Gastrocnemius medialis (tissue), 4 donors: ENCODE results near the gene TMEM53. TPM values are rescaled to one million over a fixed set of nuclear protein-coding genes. Genes with fewer than 3 reads are reported as not detected.

Source experiments
- ATAC-seq, 2 donors: fragments of 150-250 bp; one replicate each; pipeline ENCODE4 v1.9.1; 2016
- DNase-seq, 2 donors: peaks; one replicate each; pipeline ENCODE4 v3.0.0-alpha.2; 2019
- H3K27ac ChIP-seq, 4 donors: fragments of 200-600 bp; sonication (generic); 1 replicate in 1 of 4; 2 replicates in 3 of 4; pipeline ENCODE4 v1.5.1; 2016 to 2018; ENCODE audit warnings: mild to moderate bottlenecking in 2 of 4, moderate library complexity in 1 of 4
- H3K27me3 ChIP-seq, 3 donors: fragments of 200-600 bp; sonication (generic) in 2 of 3; 1 replicate in 1 of 3; 2 replicates in 2 of 3; pipeline versions ENCODE4 v1.5.1 to v1.6.0; 2016 to 2019; ENCODE audit warnings: mild to moderate bottlenecking in 1 of 3, moderate library complexity in 1 of 3
- H3K36me3 ChIP-seq, 2 donors: fragments of 200-600 bp; sonication (generic) in 1 of 2; one replicate each; pipeline ENCODE4 v1.5.1; 2017 to 2018
- H3K4me1 ChIP-seq, 2 donors: fragments of 200-600 bp; sonication (generic) in 1 of 2; one replicate each; pipeline ENCODE4 v1.5.1; 2016 to 2017; ENCODE audit warnings: mild to moderate bottlenecking in 2 of 2
- H3K4me3 ChIP-seq, 4 donors: fragments of 200-600 bp; sonication (generic) in 3 of 4; 1 replicate in 1 of 4; 2 replicates in 3 of 4; pipeline ENCODE4 v1.5.1; 2016 to 2019; ENCODE audit warnings: mild to moderate bottlenecking in 2 of 4
- H3K9me3 ChIP-seq, 3 donors: fragments of 200-600 bp; sonication (generic) in 2 of 3; 1 replicate in 1 of 3; 2 replicates in 2 of 3; pipeline ENCODE4 v1.5.1; 2016 to 2019
- POLR2A ChIP-seq, 2 donors: fragments of 450-650 bp; IDR thresholded peaks; one replicate each; pipeline ENCODE4 v1.6.1; 2017; ENCODE audit warnings: antibody characterized with exemption in 2 of 2, mild to moderate bottlenecking in 2 of 2, moderate library complexity in 2 of 2
- in situ Hi-C, 4 donors: fragments of 200-750 bp; cut with MboI; loops; one replicate each; pipeline versions ENCODE4 v1.15.0 to v1.8.0; 2017; ENCODE audit warnings: low sequenced_read_pairs in 4 of 4
- intact Hi-C: fragments of 100-400 bp; cut with DNase I; formaldehyde crosslinking; loops from one replicate; pipeline ENCODE4 v1.15.1; 2023; ENCODE audit warnings: low total_unique reads
- total RNA-seq, 4 donors: library from RNA; depleted of rRNA; stranded (reverse); fragments of >200 nt; gene quantifications; one replicate each; pipeline versions ENCODE4 v1.1.0 to v1.2.3, GENCODE V29; 2016
- TF ChIP-seq, protein P1 (sequence below), 5 experiments: fragments of 450-650 bp in 3 of 5; fragments of 200-600 bp in 2 of 5; sonication (generic) in 2 of 5; IDR thresholded peaks in 4 of 5; conservative IDR thresholded peaks in 1 of 5; 1 replicate in 4 of 5; 2 replicates in 1 of 5; pipeline ENCODE4 v1.5.1; 2016 to 2019; ENCODE audit warnings: antibody characterized with exemption in 5 of 5, mild to moderate bottlenecking in 3 of 5, moderate library complexity in 3 of 5

Gene TMEM53
- total RNA-seq, 4 donors from 2014 or later: 2.6 to 5.9 (median 4.2) TPM

DNA sequence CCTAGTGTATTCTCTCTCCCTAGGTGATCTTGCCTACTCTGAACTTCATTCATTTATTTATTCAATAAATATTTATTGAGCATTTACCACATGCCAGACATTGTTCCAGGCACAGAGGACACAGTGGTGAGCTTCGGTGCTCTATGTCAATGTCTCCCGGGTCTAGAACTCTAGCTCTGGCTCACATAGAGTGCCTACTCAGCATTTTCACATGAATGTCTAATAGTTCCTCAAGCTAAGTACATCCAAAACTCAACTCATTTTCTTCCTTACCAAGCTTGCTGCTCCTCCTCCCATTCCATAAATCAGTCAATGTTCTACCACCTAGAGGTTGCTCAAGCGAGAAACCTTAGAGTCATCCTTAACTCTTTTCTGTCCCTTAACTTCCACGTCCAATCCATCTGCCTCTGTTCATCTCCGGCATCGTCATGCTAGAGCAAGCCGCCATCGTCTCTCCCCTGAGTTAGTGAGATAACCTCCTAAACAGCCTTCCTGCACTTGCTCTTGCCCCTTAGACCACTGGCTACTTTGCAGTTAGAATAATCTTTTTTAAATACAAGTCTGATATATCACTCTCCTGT is 67.5 kb downstream of the TMEM53 start:
- intact Hi-C loops: no loop called here
- no peak for DNase-seq
- in situ Hi-C loops: loop anchor here in 3 of 4 donors (5.0 to 10.0 kb wide), 2 partner anchors 46 to 48 kb away; no protein-coding TSS in a partner anchor

DNA sequence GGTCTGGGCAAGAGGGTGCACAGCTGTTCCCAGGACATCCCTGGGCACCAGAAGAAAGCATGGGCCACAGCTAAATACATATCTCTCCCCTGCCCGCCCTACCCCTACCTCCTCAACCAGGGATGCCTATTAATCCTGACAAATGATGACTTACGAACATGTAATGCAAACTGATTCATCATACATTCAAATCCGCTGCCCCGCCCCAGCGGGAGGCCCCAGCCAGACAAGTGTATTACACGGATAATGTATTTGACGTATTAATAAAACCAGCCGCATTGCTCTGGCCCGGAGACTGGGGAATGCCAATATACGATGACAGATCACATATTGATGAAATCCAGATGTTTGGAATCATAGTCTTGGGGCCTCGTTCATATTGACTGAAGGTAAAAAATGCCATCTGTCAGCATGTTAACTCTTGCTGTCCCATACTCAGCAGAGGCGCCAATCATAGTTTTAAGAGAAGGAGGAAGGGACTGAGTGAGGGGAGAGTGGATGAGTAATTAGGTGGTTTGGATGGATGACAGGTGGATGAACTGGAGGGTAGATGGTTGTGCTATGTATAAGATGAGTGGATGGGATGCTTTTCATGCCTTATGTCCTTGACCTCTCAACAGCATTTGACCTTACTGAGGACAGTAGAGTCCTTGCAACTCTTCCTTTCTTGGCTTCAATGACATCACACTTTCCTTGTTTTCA is 68.2 kb downstream of the TMEM53 start:
- in situ Hi-C loops: loop anchor here in 3 of 4 donors (5.0 to 10.0 kb wide), 2 partner anchors 46 to 49 kb away; no protein-coding TSS in a partner anchor
- intact Hi-C loops: no loop called here

More for the DNA sequence above, 67.5 kb downstream of the TMEM53 start:
- Histone ChIP-seq H3K27me3 (no peaks in the 10 kb centered on the region), H3K4me1 (peaks cover 0 to 12% of the 10 kb centered on the region in 2 donors), H3K27ac (no peak overlapping the region), H3K9me3 (no peaks in the 10 kb centered on the region), H3K4me3 (no peak overlapping the region), H3K36me3 (no peaks in the 10 kb centered on the region)
- no peak for ATAC-seq
- TF ChIP-seq POLR2A (IDR thresholded peaks at IDR 0.05): no peak
- TF ChIP-seq, protein P1, sequence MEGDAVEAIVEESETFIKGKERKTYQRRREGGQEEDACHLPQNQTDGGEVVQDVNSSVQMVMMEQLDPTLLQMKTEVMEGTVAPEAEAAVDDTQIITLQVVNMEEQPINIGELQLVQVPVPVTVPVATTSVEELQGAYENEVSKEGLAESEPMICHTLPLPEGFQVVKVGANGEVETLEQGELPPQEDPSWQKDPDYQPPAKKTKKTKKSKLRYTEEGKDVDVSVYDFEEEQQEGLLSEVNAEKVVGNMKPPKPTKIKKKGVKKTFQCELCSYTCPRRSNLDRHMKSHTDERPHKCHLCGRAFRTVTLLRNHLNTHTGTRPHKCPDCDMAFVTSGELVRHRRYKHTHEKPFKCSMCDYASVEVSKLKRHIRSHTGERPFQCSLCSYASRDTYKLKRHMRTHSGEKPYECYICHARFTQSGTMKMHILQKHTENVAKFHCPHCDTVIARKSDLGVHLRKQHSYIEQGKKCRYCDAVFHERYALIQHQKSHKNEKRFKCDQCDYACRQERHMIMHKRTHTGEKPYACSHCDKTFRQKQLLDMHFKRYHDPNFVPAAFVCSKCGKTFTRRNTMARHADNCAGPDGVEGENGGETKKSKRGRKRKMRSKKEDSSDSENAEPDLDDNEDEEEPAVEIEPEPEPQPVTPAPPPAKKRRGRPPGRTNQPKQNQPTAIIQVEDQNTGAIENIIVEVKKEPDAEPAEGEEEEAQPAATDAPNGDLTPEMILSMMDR (IDR thresholded peaks at IDR 0.05 in 4 of 5, conservative IDR thresholded peaks at IDR 0.05 in 1 of 5): no peak

DNA sequence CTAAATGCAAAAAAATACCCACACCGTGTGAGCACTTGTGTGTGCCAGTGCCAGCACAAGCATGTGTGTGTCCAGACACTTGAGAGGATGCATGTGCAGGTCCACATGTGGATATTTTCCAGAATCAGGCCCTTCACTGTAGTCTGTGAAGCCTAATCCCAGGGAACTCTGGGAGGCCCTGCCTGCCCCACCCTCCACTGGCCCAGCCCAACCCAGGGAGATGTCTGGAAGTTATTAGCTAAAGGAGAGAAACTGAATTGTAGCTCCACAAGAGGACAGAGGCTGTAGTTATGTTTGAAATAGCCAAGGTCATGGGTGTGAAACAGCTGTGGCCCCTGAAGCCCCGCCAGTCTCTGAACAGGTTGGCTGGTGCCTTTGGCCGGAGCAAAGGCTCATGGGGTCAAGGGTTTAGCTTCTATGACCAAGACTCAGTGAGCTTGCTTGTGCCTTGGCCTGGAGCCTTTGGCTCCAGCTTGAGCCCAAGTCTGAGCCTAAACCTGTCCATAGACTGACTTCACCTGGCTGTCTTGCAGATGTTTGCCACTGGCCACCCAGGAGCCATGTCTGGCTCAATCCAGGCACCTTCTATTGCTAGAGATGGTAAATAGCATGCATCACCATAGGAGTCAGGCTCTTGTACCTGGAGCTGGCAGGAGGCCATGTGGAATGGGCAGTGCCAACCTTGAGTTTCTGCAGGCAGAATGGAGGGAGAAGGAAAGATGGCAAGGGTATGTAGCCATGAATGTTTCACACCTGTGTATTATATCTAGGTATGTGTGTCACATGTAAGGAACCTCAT is 69.9 kb downstream of the TMEM53 start:
- DNase-seq (no peak), ATAC-seq (no peak)
- H3K9me3 ChIP-seq: no peaks in the 10 kb centered on the region
- no peaks in the 10 kb centered on the region for H3K27me3 ChIP-seq
- intact Hi-C loops (no loop called here), in situ Hi-C loops (loop anchor here in 1 of 4 donors (10.0 kb wide), 1 partner anchor 50 kb away; no protein-coding TSS in a partner anchor)
- H3K4me3 ChIP-seq: no peak overlapping the region
- no peaks in the 10 kb centered on the region for H3K36me3 ChIP-seq
- no peak overlapping the region for H3K27ac ChIP-seq
- TF ChIP-seq POLR2A (IDR thresholded peaks at IDR 0.05): no peak
- TF ChIP-seq, protein P1 (IDR thresholded peaks at IDR 0.05 in 4 of 5, conservative IDR thresholded peaks at IDR 0.05 in 1 of 5): no peak
- H3K4me1 ChIP-seq: peaks cover 0 to 12% of the 10 kb centered on the region in 2 donors

More for the DNA sequence above, 68.2 kb downstream of the TMEM53 start:
- peaks cover 0 to 12% of the 10 kb centered on the region in 2 donors for H3K4me1 ChIP-seq
- ATAC-seq (no peak), DNase-seq (no peak)
- H3K27ac ChIP-seq: no peak overlapping the region
- TF ChIP-seq, protein P1 (IDR thresholded peaks at IDR 0.05 in 4 of 5, conservative IDR thresholded peaks at IDR 0.05 in 1 of 5): no peak
- no peak for TF ChIP-seq POLR2A (IDR thresholded peaks at IDR 0.05)
- no peaks in the 10 kb centered on the region for H3K9me3 ChIP-seq
- H3K27me3 ChIP-seq: no peaks in the 10 kb centered on the region
- no peak overlapping the region for H3K4me3 ChIP-seq
- H3K36me3 ChIP-seq: no peaks in the 10 kb centered on the region

DNA sequence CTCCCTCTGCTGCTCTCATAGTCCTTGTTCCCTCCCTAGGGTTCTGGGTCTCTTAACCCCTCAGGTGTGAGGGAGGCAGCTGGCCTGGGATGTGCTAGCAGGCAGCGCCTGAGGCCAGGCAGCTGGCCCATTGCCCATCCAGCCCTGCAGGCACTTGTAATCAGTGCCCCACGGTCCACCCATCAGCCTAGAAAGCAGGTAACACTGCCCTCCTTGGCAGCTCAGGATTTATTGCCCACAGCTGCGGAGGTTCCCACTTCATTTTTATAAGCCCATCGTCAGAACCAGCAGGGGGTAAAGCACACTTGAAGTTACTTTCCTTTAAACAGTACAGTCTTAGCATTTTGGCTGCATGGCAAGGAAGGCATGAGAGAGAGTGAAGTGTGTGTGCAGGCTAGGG is 70.6 kb downstream of the TMEM53 start:
- intact Hi-C loops (no loop called here), in situ Hi-C loops (loop anchor here in 1 of 4 donors (10.0 kb wide), 1 partner anchor 51 kb away; no protein-coding TSS in a partner anchor)
- Histone ChIP-seq H3K9me3 (no peaks in the 10 kb centered on the region), H3K27me3 (peaks cover 0 to 2% (median 0%) of the 10 kb centered on the region in 3 donors), H3K27ac (no peak overlapping the region), H3K4me3 (no peak overlapping the region), H3K4me1 (peaks cover 0 to 12% of the 10 kb centered on the region in 2 donors), H3K36me3 (no peaks in the 10 kb centered on the region)
- DNase-seq (no peak), ATAC-seq (no peak)
- TF ChIP-seq, protein P1 (IDR thresholded peaks at IDR 0.05 in 4 of 5, conservative IDR thresholded peaks at IDR 0.05 in 1 of 5): no peak
- no peak for TF ChIP-seq POLR2A (IDR thresholded peaks at IDR 0.05)

Other genes starting within 250 kb of the TMEM53 start
- under 1 TPM in 1 of 4 donors, not detected in 3; 0.78 TPM for gene ARMH1, start 233 bp upstream of the TMEM53 start, total RNA-seq
- not detected for gene RNU5D-1, start 56.7 kb upstream of the TMEM53 start, total RNA-seq
- under 1 TPM in 2 of 4 donors, not detected in 2; 0.46 to 0.55 TPM for gene KIF2C, start 65.4 kb upstream of the TMEM53 start, total RNA-seq
- 1,000 to 10,000 TPM; 1,137 to 2,085 (median 1,818) TPM for gene RPS8, start 101.1 kb upstream of the TMEM53 start, total RNA-seq
- under 1 TPM in 1 of 4 donors, not detected in 3; 0.32 TPM for gene BEST4, start 113.7 kb upstream of the TMEM53 start, total RNA-seq
- gene PLK3, start 125.9 kb upstream of the TMEM53 start, total RNA-seq: 1 to 10 TPM; 1.6 to 4.3 (median 3.6) TPM
- gene DYNLT4, start 132.9 kb upstream of the TMEM53 start, total RNA-seq: not detected
- 1 to 10 TPM in 1 of 4 donors, under 1 TPM in 2, not detected in 1; 0.71 to 1.4 (median 0.91) TPM for gene BTBD19, start 134.0 kb upstream of the TMEM53 start, total RNA-seq
- under 1 TPM; 0.10 to 0.56 (median 0.20) TPM for gene PTCH2, start 168.8 kb upstream of the TMEM53 start, total RNA-seq